Osteocyte (in vitro differentiated cells): ENCODE results near the gene CRADD. TPM values are rescaled to one million over a fixed set of nuclear protein-coding genes. Genes with fewer than 3 reads are reported as not detected.

Experiments used
- DNase-seq: peaks from one replicate; pipeline ENCODE4 v3.0.0; 2021; ENCODE audit warnings: mixed read lengths; ENCODE audit not compliant: unreplicated experiment; ENCODE audit errors: extremely low spot score
- H3K27ac Mint-ChIP-seq: one replicate; pipeline ENCODE4 v1.8.0; 2021; ENCODE audit warnings: mild to moderate bottlenecking, mixed read lengths; ENCODE audit not compliant: unreplicated experiment
- H3K27me3 Mint-ChIP-seq: one replicate; pipeline ENCODE4 v1.8.0; 2021; ENCODE audit warnings: mixed read lengths; ENCODE audit not compliant: unreplicated experiment
- H3K36me3 Mint-ChIP-seq: one replicate; pipeline ENCODE4 v1.8.0; 2021; ENCODE audit warnings: mixed read lengths; ENCODE audit not compliant: unreplicated experiment
- H3K4me1 Mint-ChIP-seq: one replicate; pipeline ENCODE4 v1.8.0; 2021; ENCODE audit warnings: mixed read lengths; ENCODE audit not compliant: unreplicated experiment
- H3K4me3 Mint-ChIP-seq: one replicate; pipeline ENCODE4 v1.8.0; 2021; ENCODE audit warnings: mild to moderate bottlenecking, moderate library complexity, mixed read lengths; ENCODE audit not compliant: unreplicated experiment
- H3K9me3 Mint-ChIP-seq: one replicate; pipeline ENCODE4 v1.8.0; 2021; ENCODE audit warnings: mixed read lengths; ENCODE audit not compliant: unreplicated experiment
- CTCF ChIP-seq: fragments of 200-600 bp; sonication (generic); IDR thresholded peaks from 2 replicates; pipeline ENCODE4 v1.5.0; 2021; ENCODE audit warnings: antibody characterized with exemption, mild to moderate bottlenecking, moderate library complexity
- total RNA-seq: library from RNA; stranded (reverse); gene quantifications from 2 replicates; pipeline ENCODE4 v1.2.1, GENCODE V29; 2021

CRADD gene
- total RNA-seq, 1 donor from 2014 or later: 13.8 TPM

- TF ChIP-seq CTCF: no peak
- Mint-ChIP-seq H3K27ac (peak overlapping the region; percentile 52), H3K36me3 (peaks cover 2% of the 10 kb centered on the region), H3K4me1 (peaks cover 9% of the 10 kb centered on the region), H3K9me3 (no peaks in the 10 kb centered on the region), H3K27me3 (no peaks in the 10 kb centered on the region), H3K4me3 (no peak overlapping the region)
- no peak for DNase-seq
Measured at GRCh38 chr12:93848523-93849101, 171.4 kb downstream of the CRADD start.

DNA sequence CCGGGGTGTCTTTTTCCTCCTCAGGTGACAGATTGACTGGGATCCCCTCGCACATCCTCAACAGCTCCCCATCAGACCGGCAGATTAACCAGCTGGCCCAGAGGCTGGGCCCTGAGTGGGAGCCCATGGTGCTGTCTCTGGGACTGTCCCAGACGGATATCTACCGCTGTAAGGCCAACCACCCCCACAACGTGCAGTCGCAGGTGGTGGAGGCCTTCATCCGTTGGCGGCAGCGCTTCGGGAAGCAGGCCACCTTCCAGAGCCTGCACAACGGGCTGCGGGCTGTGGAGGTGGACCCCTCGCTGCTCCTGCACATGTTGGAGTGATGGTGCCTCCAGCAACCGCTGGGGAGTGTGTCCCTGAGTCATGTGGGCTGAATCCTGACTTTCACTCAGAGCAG lies 172.8 kb downstream of the CRADD start:
- H3K36me3 Mint-ChIP-seq: peaks cover 4% of the 10 kb centered on the region
- peaks cover 9% of the 10 kb centered on the region for H3K4me1 Mint-ChIP-seq
- no peak overlapping the region for H3K4me3 Mint-ChIP-seq
- H3K27me3 Mint-ChIP-seq: no peaks in the 10 kb centered on the region
- H3K9me3 Mint-ChIP-seq: no peaks in the 10 kb centered on the region
- DNase-seq: no peak
- TF ChIP-seq CTCF: no peak
- no peak overlapping the region for H3K27ac Mint-ChIP-seq

GRCh38 chr12:93850481-93851256 lies 173.5 kb downstream of the CRADD start:
- TF ChIP-seq CTCF: no peak
- Mint-ChIP-seq H3K4me3 (no peak overlapping the region), H3K9me3 (no peaks in the 10 kb centered on the region), H3K36me3 (peaks cover 4% of the 10 kb centered on the region), H3K4me1 (peaks cover 9% of the 10 kb centered on the region), H3K27me3 (no peaks in the 10 kb centered on the region), H3K27ac (no peak overlapping the region)
- no peak for DNase-seq

DNA sequence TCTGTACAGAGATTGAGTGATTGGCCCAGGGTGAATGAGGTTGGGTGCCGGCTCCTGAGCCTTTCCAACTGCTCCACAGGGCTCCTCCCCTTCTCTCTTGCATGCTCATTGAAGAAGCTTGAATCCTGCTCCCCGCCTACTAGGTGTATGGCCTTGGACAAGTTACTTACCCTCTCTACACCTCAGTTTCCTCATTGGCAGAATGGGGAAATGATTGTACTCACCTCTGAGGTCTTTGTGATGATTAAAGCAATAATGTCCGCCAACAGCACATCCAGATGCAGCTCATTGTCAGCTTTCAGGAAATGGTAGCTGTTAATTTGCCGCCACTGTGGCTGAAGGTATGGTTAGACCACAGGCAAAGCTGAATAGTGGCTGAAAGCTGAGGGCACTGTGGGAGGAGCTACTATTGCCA lies 174.1 kb downstream of the CRADD start:
- Mint-ChIP-seq H3K27me3 (no peaks in the 10 kb centered on the region), H3K4me1 (peaks cover 9% of the 10 kb centered on the region), H3K27ac (no peak overlapping the region), H3K4me3 (no peak overlapping the region), H3K36me3 (peaks cover 4% of the 10 kb centered on the region), H3K9me3 (no peaks in the 10 kb centered on the region)
- DNase-seq: no peak
- TF ChIP-seq CTCF: no peak

DNA sequence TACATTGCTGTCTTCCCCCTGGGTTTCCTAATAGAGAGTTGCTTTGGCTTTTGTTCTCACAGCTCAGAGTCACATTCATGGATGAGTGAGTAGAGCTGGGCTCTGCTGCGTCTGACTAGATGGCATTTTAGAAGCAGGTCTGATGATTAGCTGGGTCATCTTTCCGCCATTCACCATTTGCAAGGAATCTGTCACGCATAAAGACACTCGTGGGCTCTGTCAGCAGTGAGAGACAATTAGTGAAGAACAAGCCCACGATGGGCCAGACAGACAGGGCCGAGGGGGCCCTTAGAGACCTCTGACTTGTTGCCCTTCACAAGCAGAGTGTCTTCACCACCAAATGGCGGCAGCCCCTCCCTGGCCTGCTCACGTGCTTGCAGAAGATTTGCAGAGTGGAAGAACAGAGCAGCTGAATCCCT lies 175.0 kb downstream of the CRADD start:
- Mint-ChIP-seq H3K27ac (no peak overlapping the region), H3K9me3 (no peaks in the 10 kb centered on the region), H3K36me3 (peaks cover 4% of the 10 kb centered on the region), H3K4me1 (peaks cover 9% of the 10 kb centered on the region), H3K27me3 (no peaks in the 10 kb centered on the region), H3K4me3 (no peak overlapping the region)
- no peak for TF ChIP-seq CTCF
- DNase-seq: no peak
